GM12874 (cell line): ENCODE results near the gene L3MBTL4.

Source experiments
- CTCF ChIP-seq: IDR thresholded peaks from 2 replicates; pipeline ENCODE4 v1.5.1; 2011; ENCODE audit warnings: low read depth, mild to moderate bottlenecking, control low read depth, low read length, moderate library complexity; ENCODE audit not compliant: insufficient read depth

Gene L3MBTL4

DNA sequence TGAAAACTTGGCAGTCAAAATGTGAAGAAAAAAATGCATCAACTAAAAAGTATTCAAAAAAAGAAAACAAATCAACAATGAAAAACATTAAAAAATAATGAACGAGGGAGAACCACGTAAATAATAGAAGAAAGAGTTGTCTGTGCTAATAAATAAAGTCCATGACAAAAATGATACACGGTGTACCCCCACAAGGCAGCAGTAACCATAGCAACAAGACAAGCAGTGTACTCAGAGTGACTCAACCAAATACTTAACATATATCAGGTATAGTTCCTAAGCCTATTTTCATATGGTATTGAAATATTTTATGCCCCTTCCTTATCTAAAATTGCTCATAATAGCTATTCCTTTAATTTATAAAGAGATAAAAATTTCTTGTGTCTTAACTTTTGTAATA is 357.1 kb downstream of the L3MBTL4 start:
- TF ChIP-seq CTCF, result no peak

GRCh38 chr18:6056171-6056910 is 358.4 kb downstream of the L3MBTL4 start:
- no peak for TF ChIP-seq CTCF

DNA sequence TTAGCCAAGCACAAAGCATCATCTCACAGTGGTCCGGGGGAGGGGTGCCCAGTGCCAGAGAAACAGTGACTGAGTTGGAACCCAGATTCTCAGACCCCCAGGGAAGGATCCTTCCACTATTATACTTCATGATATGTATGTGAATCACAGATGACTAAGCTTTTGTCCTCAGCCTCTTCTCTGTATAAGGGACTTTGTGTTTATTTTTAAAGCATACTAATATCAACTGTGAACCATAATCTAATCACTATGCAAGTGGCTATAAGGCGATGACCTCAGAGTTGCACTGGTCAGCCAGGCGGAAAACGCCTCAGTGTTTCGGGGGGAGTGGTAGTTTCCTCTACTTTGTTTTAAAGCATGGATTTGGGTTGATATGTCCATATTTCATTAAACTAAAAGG is 359.0 kb downstream of the L3MBTL4 start:
- no peak for TF ChIP-seq CTCF

DNA sequence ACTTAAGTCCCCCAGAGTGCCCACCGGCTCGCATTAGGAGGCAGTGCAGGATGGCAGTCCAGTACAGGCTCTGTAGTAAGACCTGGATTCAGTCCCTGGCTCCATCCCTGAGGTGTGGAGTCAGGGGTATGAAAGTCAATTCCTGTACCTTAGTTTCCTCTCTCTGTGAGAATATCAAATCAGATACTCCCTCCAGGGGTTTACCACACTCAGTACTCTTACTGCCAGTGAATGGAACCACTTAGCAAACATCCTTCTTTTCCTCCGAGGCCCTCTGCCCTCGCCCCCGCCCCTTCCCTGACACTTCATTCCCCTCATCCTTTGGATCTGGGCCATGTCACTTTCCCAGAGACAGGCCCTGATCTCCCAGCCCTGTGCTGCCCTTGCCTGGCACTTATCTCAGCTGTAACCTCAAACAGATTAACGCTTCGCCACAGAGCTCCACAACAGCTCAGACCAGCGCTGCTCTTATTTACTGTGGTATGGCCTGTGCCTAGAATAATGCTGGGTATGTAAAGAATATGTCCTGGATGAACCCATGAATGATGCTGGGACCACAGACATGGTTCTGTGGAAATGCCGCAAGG is 360.4 kb downstream of the L3MBTL4 start:
- TF ChIP-seq CTCF, result no peak

- TF ChIP-seq CTCF, result no peak
These were observed 362.2 kb downstream of the L3MBTL4 start for GRCh38 chr18:6052449-6052913.

DNA sequence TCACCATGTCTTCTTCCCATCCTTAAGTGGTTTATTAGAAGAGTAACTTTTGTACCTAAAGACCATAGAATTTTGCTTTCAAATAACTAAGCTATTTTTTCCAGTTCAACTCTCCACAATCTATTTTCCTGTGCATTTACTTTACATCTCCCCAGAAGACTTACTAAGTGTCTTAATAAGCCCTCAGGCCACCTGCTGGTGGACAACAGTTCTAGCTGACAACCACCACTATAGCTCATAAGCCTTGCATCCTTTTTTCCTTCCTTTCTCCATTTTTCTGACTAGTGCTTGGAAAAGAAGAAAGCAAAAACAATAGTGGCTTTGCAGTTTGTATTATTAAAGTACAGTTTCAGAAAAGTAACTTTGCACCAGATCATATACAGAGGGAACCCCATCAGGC is 369.9 kb downstream of the L3MBTL4 start:
- peak; percentile 18; the same call in 1 of the 2 replicates for TF ChIP-seq CTCF

DNA sequence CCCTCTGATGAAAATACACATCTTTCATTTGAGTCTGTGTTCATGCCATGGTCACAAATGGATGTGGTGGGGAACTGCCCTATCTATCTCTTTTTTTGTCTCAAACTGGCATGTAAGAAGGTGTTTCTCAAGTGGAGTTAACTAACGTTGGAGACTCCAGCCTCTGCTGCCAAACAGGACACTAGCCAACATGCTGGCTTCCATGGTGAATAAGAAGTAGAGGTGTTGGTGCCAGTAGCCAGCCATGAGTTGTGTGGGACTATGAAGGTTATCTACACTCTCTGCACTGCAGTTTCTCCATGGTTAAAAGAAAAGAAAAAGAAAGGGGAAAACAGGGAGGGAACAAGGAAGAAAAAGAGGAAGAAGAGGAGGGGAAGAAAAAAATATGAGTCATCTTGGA is 370.4 kb downstream of the L3MBTL4 start:
- no peak for TF ChIP-seq CTCF
